Raji (cell line): ENCODE results near the gene GAD2.

ENCODE experiments used
- POLR2A ChIP-seq: IDR thresholded peaks from 2 replicates; pipeline ENCODE4 v1.6.1; 2011; ENCODE audit warnings: low read depth, low read length, control low read depth; ENCODE audit not compliant: insufficient read depth

Gene GAD2

DNA sequence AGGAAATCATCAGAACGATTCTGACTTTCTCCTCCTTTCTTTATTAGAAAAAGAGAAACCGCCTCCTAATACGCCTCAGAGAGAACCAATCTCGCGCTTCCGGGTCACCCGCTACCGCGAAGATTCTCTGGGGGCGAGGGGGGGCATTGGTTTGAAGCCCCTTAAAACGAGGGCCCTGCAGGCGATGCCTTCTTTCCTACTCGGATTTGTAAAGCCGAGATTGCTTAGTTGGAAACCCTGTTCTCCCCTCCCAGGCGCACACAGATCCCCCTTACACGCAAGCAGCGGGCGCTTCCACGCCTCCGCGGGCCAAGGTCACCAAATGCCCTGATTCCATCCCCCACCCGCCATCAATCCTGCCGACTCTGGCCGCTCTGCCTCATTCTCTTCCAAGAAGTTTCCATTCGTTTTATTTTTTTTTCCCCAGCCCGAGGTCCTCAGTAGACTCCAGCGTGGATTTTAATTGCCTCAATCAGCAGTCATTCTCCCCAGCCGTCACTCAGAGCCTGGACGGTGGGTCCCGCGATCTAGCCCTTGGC, 1.1 kb upstream of the GAD2 start:
- TF ChIP-seq POLR2A = no peak

DNA sequence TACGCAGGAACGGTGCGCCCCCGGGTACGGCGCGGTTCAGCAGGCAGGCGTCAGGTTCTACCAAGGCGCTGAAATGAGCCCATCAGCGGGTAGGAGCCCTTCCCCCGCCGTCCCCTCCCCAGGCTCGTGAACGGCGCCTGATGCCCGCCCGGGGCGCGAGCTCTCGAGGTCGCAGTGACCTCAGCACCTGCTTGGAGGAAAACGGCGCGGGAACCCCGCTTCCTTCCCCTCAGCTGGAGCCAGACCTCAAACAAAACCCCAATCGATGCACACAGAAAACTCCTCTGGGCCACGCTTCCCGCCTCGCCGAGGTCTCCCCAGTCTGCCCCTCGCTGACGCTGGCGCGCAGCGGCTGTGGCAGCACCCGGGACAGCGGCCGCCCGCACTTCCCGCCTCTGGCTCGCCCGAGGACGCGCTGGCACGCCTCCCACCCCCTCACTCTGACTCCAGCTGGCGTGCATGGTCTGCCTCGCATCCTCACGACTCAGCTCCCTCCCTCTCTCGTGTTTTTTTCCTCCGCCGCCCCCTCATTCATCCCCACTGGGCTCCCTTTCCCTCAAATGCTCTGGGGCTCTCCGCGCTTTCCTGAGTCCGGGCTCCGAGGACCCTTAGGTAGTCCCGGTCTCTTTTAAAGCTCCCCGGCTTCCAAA, 514 bp upstream of the GAD2 start:
- no peak for TF ChIP-seq POLR2A

- TF ChIP-seq POLR2A = no peak
These were observed 967 bp downstream of the GAD2 start for GRCh38 chr10:26217396-26218086.

DNA sequence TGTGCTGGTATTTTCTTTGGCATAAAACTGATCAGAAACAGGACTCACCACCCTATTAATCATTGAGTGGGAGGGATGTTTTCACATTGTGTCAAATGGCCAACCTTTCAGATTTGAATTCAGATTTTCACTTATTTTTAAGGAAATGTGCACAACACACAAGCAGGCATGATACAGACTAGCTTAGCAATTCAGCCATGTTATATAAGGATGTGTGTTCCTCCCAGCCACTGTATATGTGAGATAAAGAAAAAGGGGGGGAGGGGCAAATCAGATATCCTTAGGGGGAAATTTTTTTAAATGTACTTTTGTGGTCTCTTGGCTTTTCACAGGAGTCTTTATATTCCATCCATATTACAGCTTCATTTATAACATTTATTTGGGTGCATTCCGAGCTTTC, 3.1 kb downstream of the GAD2 start:
- no peak for TF ChIP-seq POLR2A

DNA sequence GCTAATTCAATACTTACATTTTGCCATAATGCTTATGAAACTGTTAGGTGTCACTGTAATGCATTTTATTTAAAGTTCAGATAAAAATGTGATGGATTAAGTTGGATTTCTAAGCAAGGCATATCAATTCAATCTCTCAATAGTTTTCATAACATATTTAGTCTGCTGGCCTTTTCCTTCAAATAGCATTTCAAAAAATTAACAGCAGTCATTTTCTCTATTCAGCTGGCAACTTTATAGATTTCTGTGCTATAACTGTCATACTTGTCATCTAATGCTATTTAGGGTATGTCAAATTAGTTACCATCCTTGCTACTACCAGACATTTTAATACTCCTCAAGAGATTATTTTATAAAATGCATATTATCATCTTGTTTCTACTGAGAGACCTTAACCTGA, 4.3 kb downstream of the GAD2 start:
- no peak for TF ChIP-seq POLR2A

DNA sequence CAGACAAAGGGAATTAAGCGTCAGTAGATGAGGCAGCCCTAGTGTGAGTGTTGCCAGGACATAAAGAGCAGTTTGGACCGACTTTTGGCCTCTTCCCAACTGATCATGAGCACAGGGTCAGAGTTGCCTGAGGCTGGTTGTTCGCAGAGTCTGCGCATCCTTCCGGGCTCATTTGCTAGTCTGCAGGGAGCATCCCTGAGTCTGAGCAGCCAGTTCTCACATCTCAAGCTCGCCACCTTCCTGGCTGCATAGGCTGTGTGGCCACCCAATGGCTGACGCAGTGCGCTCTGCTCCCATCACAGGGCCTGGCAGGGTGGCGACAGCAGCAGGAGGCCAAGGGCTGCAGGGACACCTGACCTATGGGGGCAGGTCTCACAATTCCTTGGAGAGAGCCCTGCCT, 5.0 kb downstream of the GAD2 start:
- TF ChIP-seq POLR2A = no peak

DNA sequence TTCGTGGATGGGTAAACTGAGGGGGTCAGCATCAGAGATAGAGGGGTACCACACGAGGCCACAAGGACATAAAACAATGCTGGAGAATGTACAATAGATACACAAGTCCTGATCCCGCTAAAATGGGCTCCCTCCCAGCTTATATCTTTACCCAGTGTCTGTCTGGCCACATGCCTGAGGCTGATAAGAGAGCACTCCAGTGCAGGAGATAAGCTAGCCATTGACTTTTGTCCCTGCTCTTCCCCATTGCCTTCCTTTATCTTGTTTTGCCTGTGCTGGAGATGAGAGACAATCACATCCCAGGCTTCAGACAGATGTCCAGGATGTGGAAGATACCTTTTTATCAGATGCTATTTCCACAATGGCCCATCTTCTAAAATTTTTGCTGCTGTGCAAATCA, 6.0 kb downstream of the GAD2 start:
- TF ChIP-seq POLR2A = no peak

GRCh38 chr10:26225322-26225721, 8.7 kb downstream of the GAD2 start:
- TF ChIP-seq POLR2A = no peak

- no peak for TF ChIP-seq POLR2A
These were observed 11.2 kb downstream of the GAD2 start for GRCh38 chr10:26227786-26228185.

GRCh38 chr10:26232174-26232573, 15.6 kb downstream of the GAD2 start:
- TF ChIP-seq POLR2A = no peak

GRCh38 chr10:26235761-26236160, 19.2 kb downstream of the GAD2 start:
- TF ChIP-seq POLR2A = no peak

- no peak for TF ChIP-seq POLR2A
These were observed 21.8 kb downstream of the GAD2 start for GRCh38 chr10:26238378-26238777.

GRCh38 chr10:26242706-26243350, 26.3 kb downstream of the GAD2 start:
- no peak for TF ChIP-seq POLR2A

DNA sequence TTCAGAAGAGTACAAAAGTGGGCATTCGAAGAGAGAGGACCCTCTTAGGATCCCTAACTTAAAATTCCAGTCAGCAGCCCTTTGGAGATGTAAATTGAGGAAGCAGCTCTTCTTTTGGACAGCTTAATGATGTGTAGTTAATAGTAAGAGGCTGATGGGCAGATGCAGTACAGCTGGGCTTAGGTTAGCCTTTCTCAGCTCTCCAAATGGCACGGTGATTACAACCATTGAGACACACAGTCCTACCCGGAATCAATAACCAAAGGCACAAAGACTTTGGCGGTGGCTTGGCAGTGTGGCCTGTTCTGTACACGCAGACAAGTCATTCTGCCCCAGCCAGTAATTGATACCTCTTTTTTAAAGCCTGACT, 26.8 kb downstream of the GAD2 start:
- TF ChIP-seq POLR2A = no peak

GRCh38 chr10:26249681-26250080, 33.1 kb downstream of the GAD2 start:
- no peak for TF ChIP-seq POLR2A

- TF ChIP-seq POLR2A = no peak
These were observed 35.4 kb downstream of the GAD2 start for GRCh38 chr10:26251925-26252324.

- no peak for TF ChIP-seq POLR2A
These were observed 38.0 kb downstream of the GAD2 start for GRCh38 chr10:26254616-26255015.

GRCh38 chr10:26259341-26259740, 42.8 kb downstream of the GAD2 start:
- TF ChIP-seq POLR2A = no peak
